HG03521 (cell line): ENCODE data around the gene CLPSL2.
"Not testable (repeated sequence)": the region's sequence is repeated elsewhere in the genome, so short reads cannot be mapped to it uniquely, and the experiment has no call there.

ENCODE experiments used
- ATAC-seq: cut with Tn5 transposase; IDR thresholded peaks from one replicate; pipeline ENCODE4 v1.9.1; 2021; ENCODE audit warnings: mild to moderate bottlenecking, moderate library complexity; ENCODE audit not compliant: unreplicated experiment

The CLPSL2 gene, protein sequence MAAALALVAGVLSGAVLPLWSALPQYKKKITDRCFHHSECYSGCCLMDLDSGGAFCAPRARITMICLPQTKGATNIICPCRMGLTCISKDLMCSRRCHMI

DNA sequence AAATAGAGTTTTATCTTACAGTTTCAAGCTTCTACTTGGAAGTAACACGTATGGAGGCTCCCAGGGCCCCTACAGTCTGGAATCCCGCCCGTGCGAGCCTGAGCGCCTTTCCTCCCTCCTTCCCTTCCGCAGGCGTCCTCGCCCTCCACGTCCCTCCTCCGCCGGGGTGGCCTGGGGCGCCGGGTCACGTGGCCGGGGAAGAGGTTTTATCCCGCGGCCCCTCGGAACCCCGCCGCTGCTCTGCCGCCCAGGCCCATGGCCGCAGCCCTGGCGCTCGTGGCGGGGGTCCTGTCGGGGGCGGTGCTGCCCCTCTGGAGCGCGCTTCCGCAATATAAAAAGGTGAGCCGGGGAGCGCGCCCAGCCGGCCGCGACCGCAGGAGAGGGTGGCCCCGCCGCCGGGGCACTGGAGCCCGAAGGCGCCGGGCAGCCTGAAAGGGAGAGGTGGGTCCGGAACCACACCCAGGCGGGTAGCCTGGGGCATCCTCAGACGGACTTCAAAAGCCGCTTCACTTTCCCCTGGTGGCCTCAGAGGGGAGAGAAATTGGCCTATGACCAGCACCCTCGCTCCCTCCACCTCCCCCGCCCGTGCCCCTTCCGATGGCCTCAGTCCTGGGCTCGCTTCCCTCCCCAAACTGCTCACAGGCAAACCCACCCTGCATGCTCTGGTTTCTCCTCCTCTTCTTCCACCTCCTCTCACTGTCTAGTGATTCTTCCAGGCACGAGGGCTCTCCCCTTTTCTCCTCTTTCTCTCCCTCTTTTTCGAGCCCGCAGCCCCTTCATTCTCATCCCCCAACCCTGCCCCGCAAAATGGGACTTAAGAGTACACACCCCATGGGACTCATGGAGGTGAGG, at the start of gene CLPSL2:
Gene CLPSL2 (plus strand): TSS at position 235 of the 852 bp plus-strand sequence. CDS start 21 bp downstream, at position 256.
- ATAC-seq, result no peak

DNA sequence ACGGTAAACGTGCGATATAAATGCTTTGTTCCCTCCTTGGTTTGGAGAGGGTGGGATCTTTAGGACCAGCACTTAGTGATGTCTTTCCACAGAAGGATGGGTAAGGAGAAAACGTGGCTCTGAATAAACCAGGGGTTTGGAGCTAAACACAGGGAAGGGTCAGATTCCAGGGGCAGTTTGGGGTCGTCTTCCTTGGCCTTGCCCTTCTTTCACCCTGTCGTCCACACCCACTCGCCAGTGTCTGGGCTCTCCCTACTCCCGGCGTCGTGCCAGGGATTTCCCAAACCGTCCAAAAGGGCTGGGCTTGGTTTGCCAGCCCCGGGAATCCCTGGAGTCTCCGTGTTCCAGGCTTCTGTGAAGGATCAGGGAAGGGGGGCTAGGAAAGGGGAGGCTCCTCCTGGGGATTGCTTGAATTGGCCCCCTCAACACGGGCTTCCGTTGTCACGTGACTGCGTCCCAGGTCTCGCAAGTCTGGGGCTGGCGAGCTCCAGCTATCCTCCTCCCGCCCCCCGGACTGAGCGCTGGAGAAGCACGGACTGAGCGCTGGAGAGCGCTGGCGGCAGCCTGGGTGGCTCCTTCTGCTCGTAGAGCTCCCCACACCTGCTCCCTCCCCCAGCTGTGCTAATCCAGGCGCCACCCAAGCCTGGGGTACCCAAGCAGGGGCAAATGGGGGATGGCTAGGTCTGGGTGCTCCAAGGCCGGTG, 49.0 kb upstream of the CLPSL2 start:
- ATAC-seq, result peak; percentile 1

DNA sequence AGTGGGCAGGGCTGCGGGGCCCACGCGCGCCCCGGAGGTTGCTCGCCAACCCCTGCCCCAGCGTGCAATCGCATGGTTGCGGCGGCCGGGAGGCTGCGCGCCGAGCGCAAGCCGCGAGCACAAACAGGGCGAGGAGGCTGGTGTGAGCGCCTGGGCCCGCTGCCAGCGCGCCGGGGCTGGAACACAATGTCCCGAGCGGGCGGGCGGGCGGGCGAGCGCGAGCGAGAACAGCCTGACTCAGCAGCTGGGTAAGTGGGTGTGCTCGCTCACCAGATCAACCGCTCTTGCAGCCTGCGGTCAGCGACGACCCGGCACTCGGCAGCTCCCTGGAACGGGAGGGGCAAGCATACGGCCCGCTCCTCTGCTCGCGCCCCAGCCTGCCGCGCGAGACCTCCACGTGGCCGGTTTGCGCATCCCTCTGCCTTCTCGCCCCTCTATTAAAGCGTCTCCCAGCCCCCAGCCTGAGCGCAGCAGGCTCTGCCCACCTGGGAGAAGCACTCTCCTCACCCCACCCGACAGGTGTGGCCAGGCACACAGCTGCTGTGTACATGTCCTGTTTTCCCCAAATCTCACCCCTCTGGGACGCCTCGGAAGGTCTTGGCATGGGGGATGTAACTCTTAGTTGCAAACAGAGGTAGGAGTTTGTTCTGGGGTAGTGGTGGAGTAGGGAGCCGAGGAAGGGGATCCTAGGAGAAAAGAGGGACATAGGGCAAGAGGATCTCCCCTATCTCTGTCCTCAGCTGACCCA, 48.3 kb upstream of the CLPSL2 start:
- peak; percentile 44 for ATAC-seq

DNA sequence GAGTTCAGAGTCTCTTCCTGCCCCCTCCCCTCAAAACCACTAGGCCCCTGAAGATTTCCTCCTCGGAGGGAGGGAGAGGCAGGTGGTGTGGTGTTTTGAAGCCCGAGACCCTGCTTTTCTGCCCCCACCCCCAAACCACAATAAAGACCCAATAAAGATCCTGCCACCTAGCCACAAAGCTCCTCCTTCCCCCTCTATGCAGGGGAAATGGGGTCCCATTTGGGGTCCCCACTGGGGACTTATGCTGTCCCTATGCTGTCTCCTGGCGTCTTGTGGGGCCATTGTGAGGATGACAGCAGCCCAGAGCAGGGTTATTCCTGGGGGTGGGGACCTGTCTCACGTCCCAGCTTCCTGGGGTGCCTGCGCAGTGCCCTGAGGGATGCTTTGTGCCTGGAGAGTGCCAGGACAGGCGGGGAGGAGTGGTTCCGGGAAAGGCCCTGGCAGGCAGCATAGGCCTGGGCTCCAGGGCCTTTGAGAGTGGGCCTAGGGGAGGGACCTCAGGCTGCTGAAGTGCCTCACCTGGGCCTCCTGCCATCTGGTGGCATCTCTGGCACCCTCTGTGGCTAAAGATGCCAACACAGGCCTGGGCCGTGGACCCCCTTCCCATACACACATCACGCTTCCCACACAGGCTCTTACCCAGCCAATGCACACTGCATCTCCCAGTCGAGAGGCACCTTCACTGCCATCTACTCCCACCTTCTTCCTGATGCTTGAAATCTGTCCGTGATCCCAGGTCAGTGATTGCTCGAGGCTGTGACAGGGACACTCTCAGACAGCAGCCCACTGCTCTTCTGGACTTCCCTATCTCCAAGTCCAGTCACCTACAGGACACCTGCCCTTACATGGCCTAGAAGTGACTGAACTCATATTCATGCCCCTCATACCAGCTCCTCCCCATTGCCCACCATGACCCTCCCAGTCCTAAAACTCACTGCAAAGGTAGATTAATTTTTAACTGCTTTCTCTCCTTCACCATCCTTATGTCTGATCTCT, 47.4 kb upstream of the CLPSL2 start:
- no peak for ATAC-seq

DNA sequence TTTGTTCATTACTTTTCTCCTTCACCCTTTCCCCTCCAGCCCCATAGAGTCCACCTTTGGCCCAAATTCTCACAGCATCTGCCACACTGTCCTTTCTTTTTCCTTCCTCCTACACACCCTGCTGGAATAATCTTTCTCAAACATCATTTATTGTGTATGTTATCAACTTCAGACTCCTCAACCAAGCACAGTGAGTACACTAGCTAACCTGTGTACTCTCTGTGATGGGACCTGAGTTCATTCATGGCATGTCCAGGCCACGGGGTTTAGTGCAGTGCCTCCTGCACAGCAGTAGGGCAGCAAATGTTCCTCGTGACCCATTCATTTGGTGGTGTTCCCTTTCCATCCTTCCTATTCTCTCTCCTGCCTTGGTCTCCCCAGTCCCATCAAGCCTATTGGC, 46.7 kb upstream of the CLPSL2 start:
- no peak for ATAC-seq

DNA sequence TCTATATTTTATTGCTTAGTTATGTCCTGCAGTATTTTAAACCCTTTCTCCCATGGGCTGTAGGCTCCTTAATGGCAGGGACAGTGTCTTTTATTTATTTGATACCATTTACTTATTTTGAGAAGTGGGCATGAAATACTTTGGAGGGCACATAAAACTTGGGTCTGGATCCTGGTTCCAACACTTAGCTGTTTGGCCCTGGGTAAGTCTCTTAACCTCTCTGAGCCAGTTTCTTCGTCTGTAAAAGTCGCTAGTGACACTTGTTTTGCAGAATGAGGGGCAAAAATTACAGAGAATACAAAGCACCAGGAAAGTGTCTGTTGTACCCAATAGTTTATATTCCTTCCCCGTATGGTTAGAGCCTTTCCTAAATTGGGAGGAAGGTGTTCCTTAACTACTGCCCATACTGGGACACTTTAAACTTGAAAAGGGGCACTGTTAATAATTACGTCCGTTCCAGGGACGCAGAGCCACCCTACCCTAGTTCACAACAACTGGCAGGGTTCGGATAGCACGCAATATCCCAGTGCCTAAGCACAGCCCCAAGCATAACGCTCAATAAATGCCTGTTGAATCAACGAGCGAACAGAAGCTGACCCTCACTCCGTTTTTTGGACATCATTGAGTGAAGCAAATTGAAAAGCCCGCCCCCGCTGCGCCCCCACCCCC, 45.5 kb upstream of the CLPSL2 start:
- peak; percentile 1 for ATAC-seq

DNA sequence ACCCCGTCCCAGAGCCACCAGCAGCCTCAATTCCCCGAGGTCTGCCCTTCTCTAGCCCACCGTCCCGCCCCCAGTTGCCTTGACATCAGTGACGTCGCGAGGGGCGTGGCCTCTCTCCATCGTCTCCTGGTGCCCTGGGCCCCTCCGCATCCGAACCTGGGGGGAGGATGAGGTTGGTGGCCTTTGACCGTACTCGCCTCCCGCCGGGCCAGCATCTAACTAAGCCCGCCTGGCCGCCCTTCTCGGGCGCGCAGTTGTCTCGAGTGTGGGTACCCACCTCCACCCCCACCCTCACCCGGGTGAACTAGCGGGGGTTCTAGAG, 45.0 kb upstream of the CLPSL2 start:
- peak; percentile 44 for ATAC-seq

DNA sequence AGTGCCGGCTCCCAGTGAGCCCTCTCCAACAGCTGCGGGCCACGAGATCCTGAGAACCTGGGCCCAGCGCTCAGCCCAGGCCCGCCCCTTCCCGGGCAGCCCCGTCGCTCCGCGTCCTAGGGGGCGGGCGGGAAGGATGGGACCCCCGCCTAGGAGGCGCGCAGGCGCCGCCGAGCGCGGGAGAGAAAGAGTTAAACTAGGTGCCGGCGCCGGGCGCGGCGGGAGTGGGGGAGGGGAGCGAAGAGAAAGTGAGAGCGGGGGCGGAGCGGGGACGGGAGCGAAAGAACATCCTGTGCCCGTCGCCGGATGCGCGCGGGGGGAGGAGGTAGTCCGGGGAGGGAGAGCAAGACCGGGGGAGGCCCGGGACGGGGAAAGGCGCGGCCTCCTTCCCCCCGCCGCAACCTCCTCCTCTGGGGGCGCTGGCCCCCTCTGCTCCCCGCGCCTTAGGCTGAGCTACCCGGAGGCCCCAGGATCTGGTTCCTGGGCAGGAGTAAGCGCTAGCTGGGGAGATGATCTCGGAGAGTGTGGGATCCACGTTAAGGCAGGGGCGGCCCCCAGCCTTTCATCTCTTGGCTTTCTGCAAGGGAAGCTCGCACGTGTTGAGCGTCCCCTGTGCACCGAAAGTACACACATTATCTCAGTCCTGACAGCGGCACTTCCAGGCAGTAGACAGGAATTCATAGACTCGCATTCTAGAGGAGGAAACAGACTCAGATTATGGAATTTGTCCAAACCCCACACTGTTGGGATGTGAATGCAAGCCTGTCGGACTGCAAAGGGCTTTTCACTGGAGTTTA, 44.5 kb upstream of the CLPSL2 start:
- peak; percentile 41 for ATAC-seq

DNA sequence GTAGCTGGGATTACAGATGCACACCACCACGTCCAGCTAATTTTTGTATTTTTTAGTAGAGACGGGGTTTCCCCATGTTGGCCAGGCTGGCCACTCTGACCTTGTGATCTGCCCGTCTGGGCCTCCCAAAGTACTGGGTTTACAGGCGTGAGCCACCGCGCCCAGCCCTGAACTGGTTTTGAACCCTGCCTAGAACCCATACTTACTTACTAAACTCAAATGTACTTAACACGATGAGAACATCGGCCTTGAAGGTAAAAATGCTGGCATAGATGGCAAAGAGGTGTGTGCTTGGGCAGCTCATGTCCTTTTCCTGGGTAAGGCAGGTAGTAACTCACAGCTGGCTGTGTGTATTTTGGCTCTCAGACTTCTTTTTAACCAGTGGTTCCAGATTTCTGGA, 42.8 kb upstream of the CLPSL2 start:
- no peak for ATAC-seq

DNA sequence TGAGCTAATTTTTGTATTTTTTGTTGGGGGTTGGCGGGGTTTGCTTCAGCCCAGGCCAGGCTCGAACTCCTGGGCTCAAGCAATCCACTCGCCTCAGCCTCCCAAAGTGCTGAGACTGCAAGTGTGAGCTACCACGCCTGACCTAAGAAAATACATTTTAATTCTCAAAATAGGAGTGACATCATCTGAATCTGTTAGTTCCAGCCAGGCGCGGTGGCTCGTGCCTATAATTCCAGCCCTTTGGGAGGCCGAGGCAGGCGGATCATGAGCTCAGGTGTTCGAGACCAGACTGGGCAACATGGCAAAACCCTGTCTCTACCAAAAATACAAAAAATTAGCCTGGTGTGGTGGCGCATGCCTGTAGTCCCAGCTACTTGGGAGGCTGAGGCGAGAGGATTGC, 42.1 kb upstream of the CLPSL2 start:
- not testable (repeated sequence) for ATAC-seq

DNA sequence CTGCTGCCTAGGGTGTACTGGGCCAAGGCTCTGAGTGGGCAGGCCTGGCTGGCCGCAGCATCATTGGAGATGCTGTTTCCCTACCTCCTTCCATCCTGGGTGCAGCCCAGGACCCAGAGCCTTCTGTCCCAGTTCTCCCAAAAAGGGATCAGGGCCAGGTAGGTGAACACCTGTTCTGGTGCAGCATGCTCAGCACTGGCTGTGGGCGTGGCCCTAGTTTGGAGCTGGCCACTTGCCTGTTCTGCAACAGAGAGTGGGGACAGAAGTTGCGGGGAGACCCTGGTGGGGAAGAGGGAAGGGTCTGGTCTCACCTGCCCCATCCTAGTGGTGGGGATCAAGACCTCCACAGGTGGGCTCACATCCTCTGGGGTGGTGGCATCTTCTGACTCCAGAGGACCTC, 40.9 kb upstream of the CLPSL2 start:
- ATAC-seq, result no peak

DNA sequence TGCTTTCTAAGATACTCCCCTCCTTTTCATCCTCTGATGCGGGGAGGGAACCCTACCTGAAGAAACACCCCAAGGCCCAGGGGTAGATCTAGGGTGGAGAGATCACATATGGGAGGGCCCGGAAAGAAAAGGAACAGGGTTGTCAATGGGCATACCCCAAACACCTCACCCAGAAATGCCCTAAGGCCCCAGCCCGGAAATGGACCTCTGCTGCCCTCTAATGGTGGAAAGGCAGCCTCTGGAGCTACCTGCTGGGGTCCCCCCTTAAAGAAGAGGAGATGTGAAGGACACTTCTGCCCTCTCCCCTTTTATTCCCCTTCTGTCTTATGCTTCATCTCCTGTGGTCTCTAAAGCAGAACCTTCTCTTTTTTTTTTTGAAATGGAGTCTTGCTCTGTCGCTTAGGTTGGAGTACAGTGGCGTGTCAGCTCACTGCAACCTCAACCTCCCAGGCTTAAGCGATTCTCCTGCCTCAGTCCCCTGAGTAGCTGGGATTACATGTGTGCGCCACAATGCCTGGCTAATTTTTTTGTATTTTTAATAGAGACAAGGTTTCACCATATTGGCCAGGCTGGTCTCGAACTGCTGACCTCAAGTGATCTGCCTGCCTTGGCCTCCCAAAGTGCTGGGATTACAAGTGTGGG, 40.0 kb upstream of the CLPSL2 start:
- ATAC-seq, result no peak

DNA sequence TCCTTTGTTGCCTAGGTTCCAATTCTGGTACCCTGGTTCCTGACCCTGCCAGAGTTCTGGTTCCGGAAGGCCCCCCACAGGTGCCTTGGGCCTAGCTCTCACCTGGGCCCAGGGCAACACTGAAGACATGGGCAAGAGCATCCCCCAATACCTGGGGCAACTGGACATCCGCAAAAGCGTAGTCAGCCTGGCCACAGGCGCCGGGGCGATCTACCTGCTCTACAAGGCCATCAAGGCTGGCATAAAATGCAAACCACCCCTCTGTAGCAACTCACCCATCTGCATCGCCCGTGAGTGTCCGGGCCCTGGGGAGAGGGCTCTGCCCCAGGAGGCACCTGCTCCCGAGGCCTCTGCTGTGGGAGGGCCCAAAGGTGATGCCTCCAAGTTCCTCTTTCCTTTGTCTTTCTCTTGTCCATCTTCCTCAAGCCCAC, 39.4 kb upstream of the CLPSL2 start, which contains the start of gene ARMC12:
Gene ARMC12 (plus strand): TSS at position 51 of the 431 bp plus-strand sequence. CDS start 77 bp downstream, at position 128.
- no peak for ATAC-seq

DNA sequence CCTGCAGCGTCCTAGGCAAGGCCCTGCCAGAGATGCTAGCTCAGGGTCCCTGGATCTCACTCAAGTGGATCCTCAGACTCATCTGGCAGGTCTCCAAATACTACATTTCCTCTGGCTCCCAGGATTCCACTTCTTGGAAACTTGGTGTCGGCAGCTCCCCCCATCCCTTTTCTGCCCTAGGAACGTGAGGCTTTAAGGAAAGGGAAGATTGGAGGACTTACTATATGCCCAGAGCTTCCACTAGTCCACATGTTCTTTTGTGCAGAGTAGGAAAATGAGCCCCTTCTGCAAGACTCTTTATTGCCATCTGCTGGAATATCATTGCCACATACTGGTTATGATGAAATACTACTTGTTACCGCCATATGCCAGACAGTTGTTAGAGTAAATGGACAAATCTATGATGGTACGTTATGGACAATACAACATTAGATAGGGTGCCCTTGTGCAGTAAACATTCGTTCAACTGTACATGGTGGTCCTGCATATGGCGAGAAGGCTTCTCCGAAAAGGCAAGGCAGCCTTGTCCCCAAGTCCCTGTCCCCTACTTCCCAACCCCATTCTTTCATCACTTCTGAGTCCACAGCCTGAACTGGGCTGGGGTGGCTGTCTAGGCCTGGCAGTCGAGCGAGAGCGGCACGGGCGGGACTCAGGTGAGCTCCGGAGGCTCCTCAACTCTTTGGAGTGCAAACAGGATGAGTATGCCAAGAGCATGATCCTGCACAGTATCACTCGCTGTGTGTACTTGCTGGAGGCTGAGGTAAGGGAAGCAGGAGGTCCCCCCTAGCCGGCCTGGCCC, 38.8 kb upstream of the CLPSL2 start:
- ATAC-seq, result no peak

DNA sequence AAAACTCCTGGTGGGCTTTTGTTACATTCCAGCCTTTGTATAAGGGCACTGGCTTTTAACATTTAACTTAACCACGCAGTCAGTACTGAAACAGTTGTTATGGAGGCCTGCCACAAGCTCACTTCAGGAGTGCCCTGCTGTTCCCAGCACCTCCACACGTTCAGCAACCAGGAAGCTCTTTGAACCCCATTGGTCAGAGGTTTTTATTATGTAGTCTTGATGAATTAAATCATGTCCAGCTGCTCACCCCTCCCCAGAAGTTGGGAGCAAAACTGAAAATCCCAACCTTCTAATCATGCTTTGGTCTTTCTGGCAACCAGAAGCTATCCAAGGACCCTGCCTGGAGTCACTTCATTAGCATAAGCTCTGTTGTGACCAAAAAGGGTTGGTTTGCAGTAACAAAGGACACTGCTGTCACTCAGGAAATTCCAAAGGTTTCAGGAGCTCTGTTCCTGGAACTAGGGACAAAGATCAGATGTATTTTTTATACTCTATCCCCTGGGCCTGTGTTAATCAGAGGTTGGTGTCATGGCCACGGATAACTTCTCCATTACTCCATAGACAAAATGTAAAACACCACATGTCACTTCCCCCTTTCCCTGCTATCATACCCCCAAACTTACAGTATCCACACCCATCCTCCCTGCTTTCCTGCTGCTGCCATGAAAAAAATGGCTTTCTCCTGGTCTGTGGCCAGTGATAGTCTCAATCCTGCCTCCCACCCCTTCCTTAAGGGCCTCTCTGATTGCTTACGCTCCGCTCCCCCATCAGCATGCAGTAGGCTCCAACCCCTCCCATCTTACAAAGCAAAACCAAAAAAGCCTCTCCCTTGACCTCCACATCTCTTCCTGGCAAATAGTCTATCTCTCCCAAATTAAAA, 36.5 kb upstream of the CLPSL2 start:
- ATAC-seq, result no peak

DNA sequence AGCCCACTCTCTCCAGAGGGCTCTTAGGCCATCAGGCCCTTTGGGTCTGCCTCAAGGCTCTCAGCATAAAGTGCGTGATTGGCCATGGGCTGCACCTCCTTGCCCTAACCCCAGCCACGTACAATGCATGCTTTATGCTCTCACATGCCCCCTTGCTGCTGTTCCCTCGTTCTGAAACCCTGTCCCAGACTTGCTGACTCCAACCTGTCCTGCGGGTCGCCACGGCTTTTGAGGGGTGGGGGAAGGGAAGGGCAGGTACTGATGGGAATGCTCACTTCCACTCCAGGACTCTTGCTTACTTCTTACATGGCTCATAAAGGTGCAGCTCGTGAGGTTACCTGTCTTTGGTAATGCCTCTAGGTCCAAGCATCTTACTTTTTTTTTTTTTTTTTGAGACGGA, 33.6 kb upstream of the CLPSL2 start:
- ATAC-seq, result no peak
